GM19324 (cell line): ENCODE data around the gene ZGPAT.
"Not testable (repeated sequence)": the region's sequence is repeated elsewhere in the genome, so short reads cannot be mapped to it uniquely, and the experiment has no call there.

Experiments
- ATAC-seq: cut with Tn5 transposase; IDR thresholded peaks from one replicate; pipeline ENCODE4 v1.9.1; 2021; ENCODE audit warnings: mild to moderate bottlenecking, moderate library complexity; ENCODE audit not compliant: unreplicated experiment, low FRiP score

The ZGPAT gene

DNA sequence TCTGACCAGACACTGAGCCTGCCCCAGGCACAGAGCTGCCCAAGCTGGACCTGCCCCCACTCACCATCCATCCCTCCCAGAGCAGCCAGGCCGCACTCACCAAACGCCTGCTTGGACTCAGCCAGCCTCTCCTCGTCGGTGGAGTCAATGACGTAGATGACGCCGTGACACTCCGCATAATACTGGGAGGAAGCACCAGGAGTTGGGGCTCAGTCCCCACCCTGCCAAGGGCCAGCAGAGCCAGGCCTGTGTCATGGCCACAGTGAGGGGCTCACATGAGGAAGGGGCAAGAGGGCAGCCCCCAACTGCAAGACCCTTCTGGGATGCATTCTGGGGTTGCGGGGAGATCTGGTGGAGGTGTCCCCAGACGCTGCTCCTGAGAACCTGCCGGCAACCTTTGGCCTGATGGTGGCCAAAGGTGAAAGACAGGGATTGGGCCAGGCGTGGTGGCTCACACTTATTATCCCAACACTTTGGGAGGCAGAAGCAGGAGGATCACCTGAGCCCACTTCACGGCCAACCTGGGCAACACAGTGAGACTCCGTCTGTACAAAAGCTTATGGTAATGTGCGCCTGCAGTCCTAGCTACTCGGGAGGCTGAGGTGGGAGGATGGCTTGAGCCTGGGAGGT is 5.7 kb upstream of the ZGPAT start:
- no peak for ATAC-seq

DNA sequence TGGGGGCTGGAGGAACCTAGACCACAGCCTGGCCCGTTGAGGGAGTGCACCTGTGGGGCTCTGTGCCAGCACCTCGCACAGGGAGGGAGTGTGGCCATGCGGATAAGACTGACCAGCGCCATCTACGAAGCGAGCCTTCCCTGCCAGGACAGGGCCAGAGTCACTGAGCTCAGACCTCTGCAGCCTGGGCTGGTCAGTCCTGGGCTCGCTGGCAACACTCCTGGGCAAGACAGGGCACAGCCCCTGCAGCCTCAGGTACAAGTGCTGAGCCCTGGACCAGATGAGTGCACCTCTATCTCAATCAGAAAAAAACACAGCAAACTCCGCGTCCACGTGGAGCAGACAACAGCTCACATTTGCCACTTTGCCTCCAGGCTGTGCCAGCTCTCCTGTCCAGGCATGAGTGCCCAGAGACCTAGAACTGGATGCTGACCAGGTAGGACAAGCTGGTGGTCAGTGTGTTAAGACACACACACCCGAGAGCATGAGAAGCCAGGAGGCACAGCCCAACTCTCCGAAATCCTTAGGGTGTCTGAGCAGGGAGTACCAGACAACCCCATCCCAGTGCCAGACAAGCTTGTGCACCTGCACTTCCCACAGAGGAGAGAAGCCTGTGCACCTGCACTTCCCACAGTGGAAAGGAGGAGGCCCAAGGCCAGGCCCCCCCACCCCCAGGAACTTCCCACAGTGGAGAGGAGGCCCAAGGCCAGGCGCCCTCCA is 4.9 kb upstream of the ZGPAT start:
- no peak for ATAC-seq

DNA sequence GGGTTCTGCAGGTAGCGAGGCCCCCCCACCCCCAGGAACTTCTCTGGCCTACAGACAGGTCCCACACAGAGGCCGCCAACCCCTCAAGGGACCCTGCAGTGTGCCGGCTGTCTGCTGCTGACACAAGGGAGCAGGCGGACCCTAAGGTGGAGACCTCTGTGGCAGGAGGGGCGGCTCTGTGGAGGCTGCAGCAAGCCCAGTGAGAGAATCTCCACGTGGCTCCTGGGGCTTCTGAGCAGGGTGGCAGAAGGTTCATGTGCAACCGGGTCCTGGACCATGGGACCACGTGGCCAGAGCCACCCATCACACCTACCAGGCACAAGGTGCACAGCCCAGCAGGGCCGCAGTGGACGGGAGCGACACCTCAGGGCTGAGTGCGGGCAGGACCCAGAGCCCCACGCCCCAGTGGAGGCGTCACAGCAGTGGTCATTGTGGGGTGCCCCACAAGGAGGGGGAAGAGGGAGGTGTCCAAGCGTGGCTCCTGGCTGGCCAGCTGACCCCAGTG is 4.3 kb upstream of the ZGPAT start:
- ATAC-seq = no peak

DNA sequence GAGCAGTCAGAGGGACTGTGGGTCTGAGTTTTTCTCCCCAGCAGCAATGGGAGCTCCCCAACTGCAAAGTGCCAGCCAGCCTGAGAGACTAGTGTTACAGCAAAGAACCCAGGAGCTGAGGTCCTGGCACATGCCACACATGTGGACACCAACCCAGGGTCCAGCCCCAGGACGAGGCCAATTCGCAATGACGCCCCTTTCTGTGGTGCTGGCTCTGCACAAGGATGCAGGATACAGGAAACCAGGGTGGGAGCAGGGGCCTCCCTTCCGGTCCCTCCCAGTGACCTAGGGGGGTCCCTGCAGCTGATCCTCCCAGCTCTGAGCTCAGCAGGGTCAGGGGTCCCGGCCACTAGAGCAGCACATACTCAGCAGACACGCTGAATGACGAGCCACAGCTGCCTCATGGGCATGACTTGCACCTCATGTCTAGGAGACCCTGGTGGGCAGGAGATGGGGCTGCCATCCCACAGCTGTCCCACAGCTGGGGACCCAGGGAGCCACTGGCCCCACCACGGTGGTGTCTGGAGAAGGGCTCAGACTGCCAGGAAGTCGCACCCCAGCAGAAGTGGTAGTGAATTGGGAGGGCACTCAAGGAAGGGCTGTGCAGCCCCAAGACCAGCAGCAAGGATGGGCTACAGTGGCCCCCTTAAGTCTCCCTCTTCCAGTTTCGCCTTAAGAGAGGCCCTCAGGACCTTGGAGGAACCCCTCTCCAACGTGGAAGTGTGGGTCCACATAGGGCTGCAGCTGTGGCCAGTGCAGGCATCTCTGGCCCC is 3.7 kb upstream of the ZGPAT start:
- no peak for ATAC-seq

DNA sequence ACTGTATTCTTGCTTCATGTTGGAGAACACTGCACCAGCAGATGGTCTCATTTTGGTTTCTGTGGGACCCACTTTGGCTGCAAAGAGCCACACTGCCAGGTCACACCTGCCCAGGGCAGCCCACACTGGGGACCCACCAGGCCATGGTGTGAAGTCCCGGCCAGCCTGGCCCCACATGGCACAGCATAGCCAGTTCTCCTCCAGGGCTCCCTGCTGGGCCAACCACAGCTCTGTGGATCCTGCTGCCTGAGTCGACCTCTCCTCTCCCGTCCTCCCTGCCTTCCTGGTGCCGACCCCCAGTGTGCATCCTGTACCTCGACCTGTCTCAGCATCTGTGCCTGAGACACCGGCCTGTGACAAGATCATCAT is 3.1 kb upstream of the ZGPAT start:
- ATAC-seq = no peak

DNA sequence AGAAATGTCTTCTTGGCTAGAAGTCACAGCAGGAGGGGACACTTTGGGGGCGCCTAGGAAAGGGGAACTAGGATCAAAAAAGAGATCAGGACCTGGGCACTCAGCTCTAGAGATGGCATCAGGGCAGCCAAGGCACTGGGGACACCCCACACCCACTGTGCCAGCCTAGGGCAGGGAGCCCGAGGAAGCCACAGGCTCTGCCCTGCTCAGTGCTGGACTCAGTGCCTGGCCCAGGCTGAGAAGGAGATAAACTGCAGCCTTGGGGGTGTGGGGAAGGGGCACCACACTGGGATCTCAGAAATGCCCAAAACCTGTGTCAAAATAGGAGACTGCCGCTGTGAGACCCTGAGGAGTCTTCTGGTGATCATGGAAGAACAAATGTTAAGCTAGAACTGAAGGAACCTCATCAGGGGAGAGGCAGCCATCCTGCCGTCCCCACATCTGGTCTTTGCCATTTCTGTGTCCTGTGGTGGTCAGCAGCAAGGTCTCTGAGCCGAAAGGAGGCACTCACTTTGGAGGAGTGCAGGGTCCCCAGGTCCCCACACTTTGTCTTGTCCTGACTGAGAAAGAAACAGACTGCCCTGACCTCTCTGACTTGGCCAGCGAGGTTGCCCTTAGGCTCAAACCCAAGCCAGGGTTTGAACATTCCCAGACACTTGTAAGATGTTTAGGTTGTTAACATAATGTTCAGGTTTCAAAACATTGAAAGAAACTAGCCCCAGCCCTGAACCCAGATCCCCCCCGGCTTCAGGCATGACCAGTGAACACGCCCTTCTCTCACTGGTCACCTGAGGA is 2.4 kb upstream of the ZGPAT start:
- no peak for ATAC-seq

DNA sequence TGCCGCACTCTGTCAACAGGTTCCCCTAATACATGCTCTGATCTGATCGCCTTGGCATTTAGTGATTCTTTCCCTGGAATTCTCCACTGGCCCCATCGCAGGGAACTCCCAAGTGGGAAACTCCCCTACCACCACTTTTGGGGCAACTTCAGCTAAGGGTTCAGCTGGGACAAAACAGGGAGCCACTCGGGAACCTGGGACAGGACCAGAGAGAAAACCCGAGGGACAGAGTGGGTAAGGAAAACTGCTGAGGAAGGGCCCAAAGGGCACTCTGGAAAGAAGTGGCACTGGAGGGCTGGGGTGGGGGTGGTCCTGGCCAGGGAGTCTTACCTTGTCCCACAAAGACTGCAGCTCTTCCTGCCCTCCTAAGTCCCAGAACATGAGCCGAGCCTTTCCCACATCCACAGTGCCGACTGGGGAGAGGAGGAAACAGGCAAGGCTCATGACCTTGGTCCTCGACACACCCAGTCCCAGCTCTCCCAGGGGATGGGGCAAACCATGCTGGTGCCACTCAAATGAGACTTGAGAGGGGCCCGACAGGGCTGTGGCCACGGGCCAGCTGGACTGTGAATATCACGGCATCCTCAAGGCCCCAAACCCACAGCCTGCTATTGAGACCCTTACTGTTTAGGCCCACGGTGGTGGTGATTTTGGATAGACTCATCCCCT is 1.7 kb upstream of the ZGPAT start:
- ATAC-seq = no peak

DNA sequence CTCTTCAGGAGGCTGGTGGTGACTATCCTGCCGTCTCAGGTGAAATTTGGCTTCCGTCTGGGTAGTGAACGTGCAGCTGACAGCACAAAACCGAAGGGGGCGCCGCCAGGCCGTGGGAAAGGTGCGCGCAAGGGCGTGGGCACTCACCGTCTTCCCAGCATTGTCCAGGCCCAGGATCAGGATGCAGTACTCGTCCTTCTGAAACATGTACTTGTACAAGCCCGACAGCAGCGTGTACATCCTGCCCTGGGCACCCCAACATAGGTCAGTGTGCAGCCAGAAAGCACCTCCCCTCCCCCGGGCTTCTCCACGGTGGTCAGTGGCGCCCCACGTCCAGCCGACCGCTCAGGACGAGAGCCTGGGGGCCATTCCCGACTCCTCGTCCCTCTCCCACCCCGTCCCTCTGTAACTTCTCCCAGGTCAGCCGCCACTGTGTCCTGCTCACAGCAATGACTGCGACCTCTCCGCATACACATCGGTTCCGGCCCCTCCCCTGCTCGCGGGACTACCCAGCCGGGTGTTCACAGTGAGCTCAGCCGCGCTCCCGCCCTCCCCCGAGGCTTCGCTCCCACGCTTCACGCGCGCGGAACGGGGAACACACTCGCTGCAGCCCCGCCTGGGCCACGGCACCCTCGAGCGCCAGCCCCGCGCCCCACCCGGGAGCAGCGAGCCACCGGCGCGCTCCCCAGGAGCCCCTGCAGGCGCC is 834 bp upstream of the ZGPAT start:
- ATAC-seq = peak; percentile 28

DNA sequence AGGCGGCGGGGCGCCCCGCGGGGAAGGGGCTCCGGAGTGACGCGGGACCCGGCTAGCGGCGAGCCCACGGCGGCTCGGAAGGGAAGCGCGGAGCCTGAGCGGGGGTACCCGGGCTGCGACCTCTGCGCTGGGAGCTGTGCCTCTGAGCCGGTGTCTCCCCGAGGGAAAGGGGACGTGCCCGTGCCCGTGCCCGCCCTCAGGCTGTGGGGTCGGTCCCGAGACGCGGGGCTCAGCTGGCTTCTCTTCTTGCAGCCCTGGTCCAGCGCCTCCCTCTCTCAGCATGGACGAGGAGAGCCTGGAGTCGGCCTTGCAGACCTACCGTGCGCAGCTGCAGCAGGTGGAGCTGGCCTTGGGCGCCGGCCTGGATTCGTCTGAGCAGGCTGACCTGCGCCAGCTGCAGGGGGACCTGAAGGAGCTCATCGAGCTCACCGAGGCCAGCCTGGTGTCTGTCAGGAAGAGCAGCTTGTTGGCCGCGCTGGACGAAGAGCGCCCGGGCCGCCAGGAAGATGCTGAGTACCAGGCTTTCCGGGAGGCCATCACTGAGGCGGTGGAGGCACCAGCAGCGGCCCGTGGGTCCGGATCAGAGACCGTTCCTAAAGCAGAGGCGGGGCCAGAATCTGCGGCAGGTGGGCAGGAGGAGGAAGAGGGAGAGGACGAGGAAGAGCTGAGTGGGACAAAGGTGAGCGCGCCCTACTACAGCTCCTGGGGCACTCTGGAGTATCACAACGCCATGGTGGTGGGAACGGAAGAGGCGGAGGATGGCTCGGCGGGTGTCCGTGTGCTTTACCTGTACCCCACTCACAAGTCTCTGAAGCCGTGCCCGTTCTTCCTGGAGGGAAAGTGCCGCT is 686 bp downstream of the ZGPAT start:
- peak; percentile 8 for ATAC-seq

DNA sequence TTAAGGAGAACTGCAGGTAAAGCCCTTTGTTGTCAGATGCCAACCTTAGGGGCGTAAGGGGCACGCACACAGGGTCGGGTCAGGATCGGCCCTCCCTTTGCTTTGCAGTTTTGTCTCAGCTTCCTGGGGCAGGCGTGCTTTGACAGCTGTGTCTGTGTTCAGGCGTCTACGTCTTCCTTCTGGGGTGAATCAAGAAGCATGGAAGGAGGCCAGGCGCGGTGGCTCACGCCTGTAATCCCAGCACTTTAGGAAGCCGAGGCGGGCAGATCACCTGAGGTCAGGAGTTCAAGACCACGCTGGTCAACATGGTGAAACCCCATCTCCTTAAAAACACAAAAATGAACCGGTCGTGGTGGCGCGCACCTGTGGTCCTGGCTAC is 1.3 kb downstream of the ZGPAT start:
- ATAC-seq = no peak

DNA sequence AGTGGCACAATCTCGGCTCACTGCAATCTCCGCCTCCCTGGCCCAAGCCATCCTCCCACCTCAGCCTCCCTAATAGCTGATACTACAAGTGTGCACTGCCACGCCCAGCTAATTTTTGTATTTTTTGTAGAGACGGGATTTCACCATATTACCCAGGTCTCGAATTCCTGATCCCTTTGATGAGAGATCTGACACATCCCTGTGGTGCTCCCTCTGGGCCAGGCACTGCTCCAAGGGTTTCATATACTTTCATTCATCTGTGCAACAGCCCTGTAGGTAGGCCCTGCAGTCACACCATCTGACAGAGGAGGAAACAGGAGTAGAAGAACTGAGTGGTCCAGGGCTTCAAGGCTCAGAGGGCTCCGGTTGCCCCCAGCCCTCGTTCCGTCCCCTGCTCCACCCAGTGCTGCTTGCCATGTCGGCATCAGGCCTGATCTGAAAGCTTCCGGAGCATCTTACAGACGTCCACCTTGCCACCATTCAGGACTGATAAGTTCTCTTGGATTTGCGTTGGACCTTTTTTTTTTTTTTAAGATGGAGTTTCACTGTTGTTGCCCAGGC is 3.3 kb downstream of the ZGPAT start:
- ATAC-seq = no peak

DNA sequence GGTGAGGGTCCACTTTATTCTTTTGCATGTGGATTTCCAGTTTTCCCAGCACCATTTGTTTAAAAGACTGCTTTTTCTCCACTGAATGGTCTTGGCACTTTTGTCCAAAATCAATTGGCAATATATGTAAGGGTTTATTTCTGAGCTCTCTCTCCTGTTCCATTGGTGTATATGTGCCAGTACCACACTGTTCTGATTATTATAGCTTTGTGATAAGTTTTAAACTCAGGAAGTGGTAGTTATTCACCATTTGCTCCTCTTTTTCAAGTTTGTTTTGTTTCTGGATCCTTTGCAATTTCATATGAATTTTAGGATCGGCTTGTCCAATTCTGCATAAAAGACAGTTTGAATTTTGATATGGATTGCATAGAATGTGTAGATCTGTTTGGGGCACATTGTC is 4.4 kb downstream of the ZGPAT start:
- ATAC-seq = no peak

DNA sequence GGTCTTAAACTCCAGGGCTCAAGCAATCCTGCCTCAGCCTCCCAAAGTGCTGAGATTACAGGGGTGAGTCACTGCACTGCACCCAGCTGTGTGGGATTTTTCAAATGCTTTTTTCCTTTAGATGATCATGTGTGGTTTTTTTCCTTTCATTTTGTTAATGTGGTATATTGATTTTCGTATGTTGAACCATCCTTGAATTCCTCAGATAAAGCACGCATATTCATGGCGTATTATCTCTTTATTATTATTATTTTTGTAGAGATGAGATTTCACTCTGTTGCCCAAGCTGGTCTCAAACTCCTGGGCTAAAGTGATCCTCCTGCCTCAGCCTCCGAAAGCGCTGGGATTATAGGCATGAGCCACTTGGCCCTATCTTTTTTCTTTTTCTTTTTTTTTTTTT is 7.0 kb downstream of the ZGPAT start:
- no peak for ATAC-seq

DNA sequence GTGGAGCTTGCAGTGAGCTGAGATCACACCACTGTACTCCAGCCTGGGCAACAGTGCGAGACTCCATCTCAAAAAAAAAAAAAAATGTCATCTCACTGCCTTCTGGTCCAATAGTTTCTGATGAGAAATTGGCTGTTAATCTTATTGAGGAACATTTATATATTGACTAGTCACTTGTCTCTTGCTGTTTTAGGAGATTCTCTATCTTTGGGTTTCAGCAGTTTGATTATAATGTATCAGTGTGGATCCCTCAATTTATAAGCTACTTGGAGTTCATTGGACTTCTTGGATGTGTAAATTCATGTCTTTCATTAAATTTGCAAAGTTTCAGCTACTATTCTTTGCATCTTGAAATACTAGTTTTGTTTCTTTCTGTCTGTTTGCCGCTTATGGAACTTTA is 11.2 kb downstream of the ZGPAT start:
- ATAC-seq = no peak

DNA sequence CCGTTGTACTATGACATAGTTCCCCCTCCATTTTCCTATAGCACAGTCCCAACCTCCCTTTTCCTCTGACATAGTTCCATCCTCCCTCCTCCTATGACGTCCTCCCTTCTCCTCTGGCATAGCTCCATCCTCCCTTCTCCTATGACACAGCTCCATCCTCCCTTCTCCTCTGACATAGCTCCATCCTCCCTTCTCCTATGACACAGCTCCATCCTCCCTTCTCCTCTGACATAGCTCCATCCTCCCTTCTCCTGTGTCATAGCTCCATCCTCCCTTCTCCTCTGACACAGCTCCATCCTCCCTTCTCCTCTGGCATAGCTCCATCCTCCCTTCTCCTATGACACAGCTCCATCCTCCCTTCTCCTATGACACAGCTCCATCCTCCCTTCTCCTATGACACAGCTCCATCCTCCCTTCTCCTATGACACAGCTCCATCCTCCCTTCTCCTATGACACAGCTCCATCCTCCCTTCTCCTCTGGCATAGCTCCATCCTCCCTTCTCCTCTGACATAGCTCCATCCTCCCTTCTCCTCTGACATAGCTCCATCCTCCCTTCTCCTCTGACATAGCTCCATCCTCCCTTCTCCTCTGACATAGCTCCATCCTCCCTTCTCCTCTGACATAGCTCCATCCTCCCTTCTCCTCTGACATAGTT is 15.3 kb downstream of the ZGPAT start:
- not testable (repeated sequence) for ATAC-seq

DNA sequence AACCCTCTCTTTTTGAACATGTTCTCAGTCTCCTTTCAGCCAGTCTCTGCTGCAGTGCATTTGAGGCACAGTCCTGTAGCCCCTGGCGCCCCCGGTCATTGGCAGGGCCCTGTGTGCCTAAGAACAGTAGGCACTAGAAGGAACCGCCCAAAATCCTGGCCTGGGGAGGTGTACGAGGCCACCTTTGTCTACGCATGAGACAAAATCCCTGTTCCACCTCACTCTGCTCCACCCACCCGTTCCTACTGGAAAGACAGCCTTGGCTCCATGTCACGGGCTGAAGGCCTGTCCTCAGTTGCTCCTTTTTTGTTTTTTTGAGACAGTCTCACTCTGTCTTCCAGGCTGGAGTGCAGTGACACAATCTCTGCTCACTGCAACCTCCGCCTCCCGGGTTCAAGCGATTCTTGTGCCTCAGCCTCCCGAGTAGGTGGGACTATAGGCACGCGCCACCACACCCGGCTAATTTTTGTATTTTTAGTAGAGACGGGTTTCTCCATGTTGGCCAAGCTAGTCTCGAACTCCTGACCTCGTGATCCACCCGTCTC is 22.4 kb downstream of the ZGPAT start:
- not testable (repeated sequence) for ATAC-seq

DNA sequence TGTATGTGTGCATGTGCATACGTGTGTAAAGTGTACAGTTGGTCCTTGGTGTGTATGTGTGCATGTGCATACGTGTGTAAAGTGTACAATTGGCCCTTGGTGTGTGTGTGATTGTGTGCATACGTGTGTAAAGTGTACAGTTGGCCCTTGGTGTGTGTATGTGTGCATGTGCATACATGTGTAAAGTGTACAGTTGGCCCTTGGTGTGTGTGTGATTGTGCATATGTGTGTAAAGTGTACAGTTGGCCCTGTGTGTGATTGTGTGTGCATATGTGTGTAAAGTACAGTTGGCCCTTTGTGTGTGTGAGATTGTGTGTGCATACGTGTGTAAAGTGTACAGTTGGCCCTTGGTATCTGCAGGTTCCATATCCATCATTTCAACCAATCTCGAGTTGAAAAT is 23.6 kb downstream of the ZGPAT start:
- ATAC-seq = no peak
